ENCODE data around the gene NOX5. TPM values are rescaled to one million over a fixed set of nuclear protein-coding genes. Genes with fewer than 3 reads are reported as not detected.
A peak's percentile ranks its signal among the peaks of the same experiment; 100 is the strongest.

Gene NOX5
- total and polyA plus RNA-seq, 2 of the 13 experiments (the other 11 are each of a cell fraction or from before 2014, with no cell fraction given): not detected

DNA sequence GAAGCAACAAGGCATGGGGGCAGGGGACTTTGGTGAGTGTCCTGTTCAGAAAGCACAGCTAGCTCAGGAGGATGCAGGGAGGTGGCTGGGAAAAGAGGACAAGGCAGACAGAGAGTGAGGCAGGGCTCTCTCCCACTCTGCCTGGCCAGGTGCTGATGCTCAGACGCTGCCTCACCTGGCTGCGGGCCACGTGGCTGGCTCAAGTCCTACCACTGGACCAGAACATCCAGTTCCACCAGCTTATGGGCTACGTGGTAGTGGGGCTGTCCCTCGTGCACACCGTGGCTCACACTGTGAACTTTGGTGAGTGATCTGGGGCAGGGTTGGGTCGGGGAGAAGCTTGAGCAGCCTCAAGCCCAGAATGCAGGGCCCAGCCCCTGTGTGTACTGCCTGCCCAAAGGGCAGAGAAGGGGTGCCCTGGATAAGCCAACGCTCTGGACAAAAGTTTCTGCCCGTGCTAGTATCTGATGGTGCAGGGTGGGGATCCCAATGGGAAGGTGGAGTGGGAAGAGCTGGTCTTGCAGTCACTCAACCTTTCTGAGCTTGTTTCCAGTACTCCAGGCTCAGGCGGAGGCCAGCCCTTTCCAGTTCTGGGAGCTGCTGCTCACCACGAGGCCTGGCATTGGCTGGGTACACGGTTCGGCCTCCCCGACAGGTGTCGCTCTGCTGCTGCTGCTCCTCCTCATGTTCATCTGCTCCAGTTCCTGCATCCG, 20.9 kb downstream of the NOX5 start (continued):
- no peak for TF ChIP-seq SALL1 (CRISPR knock-in tag; IDR thresholded peaks at IDR 0.05)
- no peak for TF ChIP-seq ZBTB7B (CRISPR knock-in tag; IDR thresholded peaks at IDR 0.05)
- TF ChIP-seq POLR2AphosphoS2 (IDR thresholded peaks at IDR 0.05; ENCODE audit: low read depth, low read length): no peak
- TF ChIP-seq, protein P1, sequence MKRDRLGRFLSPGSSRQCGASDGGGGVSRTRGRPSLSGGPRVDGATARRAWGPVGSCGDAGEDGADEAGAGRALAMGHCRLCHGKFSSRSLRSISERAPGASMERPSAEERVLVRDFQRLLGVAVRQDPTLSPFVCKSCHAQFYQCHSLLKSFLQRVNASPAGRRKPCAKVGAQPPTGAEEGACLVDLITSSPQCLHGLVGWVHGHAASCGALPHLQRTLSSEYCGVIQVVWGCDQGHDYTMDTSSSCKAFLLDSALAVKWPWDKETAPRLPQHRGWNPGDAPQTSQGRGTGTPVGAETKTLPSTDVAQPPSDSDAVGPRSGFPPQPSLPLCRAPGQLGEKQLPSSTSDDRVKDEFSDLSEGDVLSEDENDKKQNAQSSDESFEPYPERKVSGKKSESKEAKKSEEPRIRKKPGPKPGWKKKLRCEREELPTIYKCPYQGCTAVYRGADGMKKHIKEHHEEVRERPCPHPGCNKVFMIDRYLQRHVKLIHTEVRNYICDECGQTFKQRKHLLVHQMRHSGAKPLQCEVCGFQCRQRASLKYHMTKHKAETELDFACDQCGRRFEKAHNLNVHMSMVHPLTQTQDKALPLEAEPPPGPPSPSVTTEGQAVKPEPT (CRISPR knock-in tag; IDR thresholded peaks at IDR 0.05; ENCODE audit: low read depth): no peak
- TF ChIP-seq TBP (CRISPR knock-in tag; IDR thresholded peaks at IDR 0.05): no peak
- TF ChIP-seq, protein P2, sequence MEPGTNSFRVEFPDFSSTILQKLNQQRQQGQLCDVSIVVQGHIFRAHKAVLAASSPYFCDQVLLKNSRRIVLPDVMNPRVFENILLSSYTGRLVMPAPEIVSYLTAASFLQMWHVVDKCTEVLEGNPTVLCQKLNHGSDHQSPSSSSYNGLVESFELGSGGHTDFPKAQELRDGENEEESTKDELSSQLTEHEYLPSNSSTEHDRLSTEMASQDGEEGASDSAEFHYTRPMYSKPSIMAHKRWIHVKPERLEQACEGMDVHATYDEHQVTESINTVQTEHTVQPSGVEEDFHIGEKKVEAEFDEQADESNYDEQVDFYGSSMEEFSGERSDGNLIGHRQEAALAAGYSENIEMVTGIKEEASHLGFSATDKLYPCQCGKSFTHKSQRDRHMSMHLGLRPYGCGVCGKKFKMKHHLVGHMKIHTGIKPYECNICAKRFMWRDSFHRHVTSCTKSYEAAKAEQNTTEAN (CRISPR knock-in tag; conservative IDR thresholded peaks at IDR 0.05): no peak
- TF ChIP-seq XRCC5 (optimal IDR thresholded peaks at IDR 0.05; ENCODE audit: low read length): peak; percentile 46
- TF ChIP-seq KLF13 (CRISPR knock-in tag; IDR thresholded peaks at IDR 0.05): no peak
- TF ChIP-seq, protein P3, sequence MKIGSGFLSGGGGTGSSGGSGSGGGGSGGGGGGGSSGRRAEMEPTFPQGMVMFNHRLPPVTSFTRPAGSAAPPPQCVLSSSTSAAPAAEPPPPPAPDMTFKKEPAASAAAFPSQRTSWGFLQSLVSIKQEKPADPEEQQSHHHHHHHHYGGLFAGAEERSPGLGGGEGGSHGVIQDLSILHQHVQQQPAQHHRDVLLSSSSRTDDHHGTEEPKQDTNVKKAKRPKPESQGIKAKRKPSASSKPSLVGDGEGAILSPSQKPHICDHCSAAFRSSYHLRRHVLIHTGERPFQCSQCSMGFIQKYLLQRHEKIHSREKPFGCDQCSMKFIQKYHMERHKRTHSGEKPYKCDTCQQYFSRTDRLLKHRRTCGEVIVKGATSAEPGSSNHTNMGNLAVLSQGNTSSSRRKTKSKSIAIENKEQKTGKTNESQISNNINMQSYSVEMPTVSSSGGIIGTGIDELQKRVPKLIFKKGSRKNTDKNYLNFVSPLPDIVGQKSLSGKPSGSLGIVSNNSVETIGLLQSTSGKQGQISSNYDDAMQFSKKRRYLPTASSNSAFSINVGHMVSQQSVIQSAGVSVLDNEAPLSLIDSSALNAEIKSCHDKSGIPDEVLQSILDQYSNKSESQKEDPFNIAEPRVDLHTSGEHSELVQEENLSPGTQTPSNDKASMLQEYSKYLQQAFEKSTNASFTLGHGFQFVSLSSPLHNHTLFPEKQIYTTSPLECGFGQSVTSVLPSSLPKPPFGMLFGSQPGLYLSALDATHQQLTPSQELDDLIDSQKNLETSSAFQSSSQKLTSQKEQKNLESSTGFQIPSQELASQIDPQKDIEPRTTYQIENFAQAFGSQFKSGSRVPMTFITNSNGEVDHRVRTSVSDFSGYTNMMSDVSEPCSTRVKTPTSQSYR (CRISPR knock-in tag; IDR thresholded peaks at IDR 0.05; ENCODE audit: borderline replicate concordance): no peak
- no peak for TF ChIP-seq ZKSCAN8 (CRISPR knock-in tag; IDR thresholded peaks at IDR 0.05; ENCODE audit: borderline replicate concordance)
- TF ChIP-seq PPARG (CRISPR knock-in tag; conservative IDR thresholded peaks at IDR 0.05): no peak
